Activated naive CD4-positive, alpha-beta T cell treated with anti-CD3 and anti-CD28 coated beads, Interleukin-2, amount 50 U/mL, for 16 hours (primary cell): ENCODE results near the gene LTBP1.
"Not testable (repeated sequence)": the region's sequence is repeated elsewhere in the genome, so short reads cannot be mapped to it uniquely, and the experiment has no call there.

Source experiments
- DNase-seq: peaks from one replicate; pipeline ENCODE4 v3.0.0-alpha.2; 2020

Gene LTBP1

DNA sequence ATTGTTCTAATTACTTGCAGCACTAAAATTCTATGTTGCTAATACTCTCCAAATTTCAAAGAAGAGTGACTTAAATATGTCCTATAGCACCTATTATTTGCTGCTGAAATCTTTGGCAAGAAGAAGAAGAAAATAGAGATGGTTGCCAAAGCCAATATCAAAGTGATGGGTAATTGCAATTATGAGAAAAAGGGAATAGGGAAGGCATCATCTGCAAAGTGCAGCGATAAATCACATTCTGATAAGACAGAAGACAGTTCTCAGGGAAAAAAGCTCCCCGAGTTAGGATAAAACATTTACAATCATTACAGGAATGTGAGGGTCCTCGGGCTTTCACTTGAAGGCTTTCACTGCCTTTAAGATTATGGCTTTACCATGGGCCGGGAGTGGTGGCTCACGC lies 457.6 kb downstream of the LTBP1 start:
- no peak for DNase-seq

- DNase-seq: no peak
Measured at GRCh38 chr2:33406622-33407021, 459.9 kb downstream of the LTBP1 start.

- no peak for DNase-seq
Measured at GRCh38 chr2:33408109-33408508, 461.4 kb downstream of the LTBP1 start.

- no peak for DNase-seq
Measured at GRCh38 chr2:33409417-33409955, 462.7 kb downstream of the LTBP1 start.

DNA sequence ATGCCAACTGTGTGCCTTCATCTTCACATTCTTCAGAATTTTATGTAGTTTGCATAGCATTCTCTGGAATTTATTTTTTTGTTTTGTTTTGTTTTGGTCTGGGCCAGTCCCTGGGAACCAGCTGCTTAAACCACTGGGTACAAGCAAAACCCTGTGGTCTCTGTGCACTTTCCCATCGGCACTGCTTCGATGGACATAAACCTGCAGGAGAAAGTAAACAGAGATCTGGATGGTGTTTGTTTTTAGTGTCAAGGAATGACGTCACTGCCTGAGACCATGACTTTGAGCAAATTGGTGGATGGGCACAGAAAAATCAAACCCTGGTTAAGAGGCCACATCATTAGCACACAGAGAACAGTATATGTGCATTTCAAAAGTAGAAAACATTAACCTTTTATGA lies 465.0 kb downstream of the LTBP1 start:
- DNase-seq: no peak

DNA sequence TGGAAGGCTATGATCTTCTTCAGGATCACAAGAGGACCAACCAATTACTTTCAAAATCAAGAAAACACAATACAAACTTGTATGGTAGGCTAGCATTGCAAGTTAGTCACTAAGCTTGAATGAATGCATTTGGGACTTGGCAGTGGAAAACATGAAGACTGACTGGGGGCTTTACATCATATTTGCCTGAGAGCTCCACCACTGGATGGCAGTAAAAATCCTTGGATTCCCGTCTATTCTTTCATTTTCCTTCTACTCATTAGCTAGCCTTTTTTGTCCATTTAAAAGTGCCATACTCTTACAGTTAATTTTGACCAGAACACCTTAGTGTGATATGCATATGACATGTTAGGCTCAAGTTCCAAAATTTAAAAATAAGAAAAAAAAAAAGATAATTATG lies 466.2 kb downstream of the LTBP1 start:
- no peak for DNase-seq

DNA sequence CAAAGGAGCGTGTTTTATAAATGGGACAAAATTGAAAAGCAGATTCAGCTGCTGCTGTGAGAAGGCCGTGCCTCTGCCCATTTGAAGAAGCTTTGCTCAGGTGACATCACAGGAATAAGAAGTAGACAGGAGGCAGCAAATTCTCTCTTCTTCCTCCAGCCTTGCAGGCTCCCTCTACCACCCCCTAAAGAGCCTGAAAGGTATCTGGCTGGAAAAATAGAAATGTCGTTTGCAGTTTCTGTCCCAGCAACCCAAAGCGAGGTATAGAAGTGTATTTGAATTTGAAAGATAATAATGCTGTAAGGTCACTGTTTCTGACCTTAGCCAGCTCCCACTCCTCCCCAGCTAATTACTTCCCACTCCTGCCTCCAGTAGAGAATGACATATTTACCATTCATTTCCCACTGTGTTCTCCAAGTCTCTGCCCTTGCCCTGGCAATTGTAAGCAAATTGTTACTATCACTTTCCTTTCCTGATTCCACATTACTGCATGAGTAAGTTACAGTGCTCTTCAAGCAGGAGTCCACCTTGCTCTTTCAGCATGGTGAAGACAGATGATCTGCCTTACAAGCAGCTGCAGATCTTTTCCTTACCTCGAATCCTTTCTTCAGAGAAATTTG lies 472.9 kb downstream of the LTBP1 start:
- DNase-seq: no peak

GRCh38 chr2:33420726-33421125 lies 474.0 kb downstream of the LTBP1 start:
- DNase-seq: no peak

GRCh38 chr2:33421820-33422219 lies 475.1 kb downstream of the LTBP1 start:
- DNase-seq: no peak

DNA sequence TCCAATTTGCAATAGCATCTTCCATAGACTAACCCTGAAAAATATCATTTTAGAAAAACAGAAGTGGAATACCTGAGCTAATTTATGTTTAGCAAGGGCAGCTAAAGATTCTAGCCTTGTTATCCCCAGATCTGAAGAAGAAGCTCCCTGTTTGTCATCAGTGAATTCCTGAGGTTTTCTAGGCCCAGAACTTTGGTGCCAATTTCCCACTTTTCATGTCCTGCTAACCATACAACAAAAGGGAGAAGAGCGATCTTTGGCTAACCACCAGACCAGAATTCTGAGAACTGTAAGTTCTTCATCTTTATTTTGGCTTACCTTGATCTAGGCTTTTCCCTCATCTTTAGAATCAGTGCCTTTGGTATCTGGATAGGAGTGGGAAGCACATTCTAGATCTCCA lies 478.4 kb downstream of the LTBP1 start:
- DNase-seq: no peak

- DNase-seq: no peak
Measured at GRCh38 chr2:33425586-33426031, 478.9 kb downstream of the LTBP1 start.

DNA sequence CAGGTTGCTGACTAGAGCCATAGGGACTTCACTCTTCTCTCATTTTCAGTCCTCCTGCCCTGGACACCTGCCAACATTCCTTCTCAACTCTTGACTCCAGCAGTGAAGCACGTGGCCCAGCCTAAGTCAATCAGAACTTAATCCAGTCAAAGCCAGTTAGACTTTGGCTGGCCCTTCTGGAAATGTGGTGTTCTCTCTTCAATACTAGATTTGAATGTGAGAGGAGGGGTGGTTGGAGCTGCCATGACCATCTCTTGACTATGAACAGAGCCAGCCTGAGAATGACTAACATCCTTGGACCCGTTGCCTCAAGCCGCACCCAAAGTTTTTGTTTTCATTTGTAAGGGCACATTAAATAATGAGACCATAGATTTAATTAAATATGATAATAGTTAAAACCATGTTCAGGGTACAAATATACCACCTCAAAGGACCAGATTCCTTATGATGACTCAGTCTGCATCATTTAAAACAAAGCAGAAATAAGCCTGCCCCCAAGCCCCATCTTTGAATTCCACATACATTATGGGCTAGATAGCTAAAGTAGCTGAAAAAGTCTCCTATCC lies 480.0 kb downstream of the LTBP1 start:
- DNase-seq: no peak

DNA sequence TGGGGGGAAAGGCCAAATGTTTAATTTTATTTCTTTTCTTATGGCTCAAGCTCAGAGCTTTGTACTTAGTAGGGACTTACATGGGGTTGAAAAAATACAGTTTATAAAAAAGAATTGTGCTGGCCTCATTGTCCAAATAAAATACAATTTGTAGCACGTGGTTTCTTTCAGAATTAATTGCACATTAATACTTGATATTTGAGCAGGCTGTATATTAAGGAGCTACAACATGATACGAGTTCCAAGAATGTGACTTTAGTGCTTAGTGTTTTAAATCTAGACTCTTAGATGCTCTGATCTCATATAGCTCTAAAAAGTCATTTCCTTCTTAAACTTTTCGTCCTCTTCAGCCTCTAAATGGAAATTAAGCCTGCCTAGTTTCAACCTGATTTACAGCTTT lies 483.3 kb downstream of the LTBP1 start:
- DNase-seq: no peak

- no peak for DNase-seq
Measured at GRCh38 chr2:33430856-33431255, 484.1 kb downstream of the LTBP1 start.

DNA sequence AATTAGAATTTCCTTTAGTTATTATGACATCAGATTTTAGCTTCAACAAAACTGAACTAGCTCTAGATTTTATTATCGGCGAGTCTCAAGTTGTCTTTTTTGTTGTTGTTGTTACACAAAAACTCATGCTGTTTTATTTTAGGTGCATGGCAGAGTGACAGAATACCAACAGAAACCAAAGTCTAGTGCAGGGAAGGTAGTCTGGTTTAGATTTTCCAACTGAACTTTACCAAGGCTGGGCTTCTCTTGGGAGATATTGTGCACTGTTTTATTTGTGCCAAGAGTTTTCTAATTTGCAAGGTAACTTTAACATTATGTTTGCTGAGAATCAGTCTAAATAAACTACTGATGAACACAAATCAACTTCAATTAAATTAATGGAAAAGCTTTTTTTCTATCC lies 486.1 kb downstream of the LTBP1 start:
- no peak for DNase-seq

GRCh38 chr2:33433279-33434235 lies 486.8 kb downstream of the LTBP1 start:
- DNase-seq: no peak

DNA sequence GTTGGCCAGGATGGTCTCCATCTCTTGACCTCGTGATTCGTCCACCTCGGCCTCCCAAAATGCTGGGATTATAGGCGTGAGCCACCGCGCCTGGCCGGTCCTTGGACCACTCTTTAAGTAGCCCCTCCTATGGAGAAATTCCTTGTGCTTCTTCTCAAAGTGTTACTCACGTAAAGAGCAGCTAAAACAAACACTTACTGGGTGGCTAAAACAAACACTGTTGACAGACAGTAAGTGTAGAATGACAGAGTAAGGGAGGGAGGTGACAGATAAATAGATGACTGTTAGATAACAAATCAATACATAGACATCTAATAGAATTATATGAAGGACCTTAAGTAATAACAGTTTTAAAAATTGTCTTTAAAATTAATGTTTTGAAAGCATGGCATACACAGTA lies 488.8 kb downstream of the LTBP1 start:
- no peak for DNase-seq

DNA sequence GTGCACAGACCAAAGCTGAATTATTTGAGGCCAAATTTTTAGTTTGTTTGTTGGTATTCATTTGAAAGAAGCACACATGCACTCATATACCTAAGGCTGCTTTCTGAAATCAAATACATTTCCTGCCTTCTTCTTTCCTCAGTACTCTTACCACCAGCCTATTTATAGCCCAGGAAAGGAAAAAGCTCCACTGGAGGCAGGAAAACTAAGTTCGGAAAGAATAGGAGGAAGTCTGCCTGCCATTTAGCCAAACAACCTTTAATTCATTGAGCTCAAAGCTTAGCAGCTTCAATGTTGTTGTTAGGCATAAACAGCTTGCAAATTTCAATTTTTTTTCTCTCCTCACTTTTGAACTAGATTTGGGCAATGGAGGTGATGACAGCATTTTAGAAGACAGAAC lies 489.3 kb downstream of the LTBP1 start:
- no peak for DNase-seq

DNA sequence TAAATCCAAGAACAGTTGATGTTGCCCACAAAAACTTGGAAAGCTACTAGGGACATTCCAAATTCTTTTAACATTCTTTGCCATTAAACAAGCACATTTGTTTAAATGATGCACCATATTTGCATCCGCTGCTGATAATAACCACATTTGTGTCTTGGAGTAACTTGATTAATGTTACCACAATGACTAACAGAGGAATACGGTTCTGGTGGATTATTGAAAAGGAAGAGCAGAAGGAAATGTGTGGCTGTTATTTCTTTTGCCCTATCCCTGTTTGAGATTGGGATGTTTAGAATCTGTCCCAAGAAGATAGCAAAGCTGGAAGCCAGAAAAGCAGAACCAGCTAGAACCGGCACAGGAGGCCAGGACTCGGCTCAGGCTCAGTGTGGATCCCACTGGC lies 490.5 kb downstream of the LTBP1 start:
- no peak for DNase-seq

GRCh38 chr2:33437815-33438214 lies 491.1 kb downstream of the LTBP1 start:
- no peak for DNase-seq

GRCh38 chr2:33441235-33441810 lies 494.6 kb downstream of the LTBP1 start:
- DNase-seq: no peak

DNA sequence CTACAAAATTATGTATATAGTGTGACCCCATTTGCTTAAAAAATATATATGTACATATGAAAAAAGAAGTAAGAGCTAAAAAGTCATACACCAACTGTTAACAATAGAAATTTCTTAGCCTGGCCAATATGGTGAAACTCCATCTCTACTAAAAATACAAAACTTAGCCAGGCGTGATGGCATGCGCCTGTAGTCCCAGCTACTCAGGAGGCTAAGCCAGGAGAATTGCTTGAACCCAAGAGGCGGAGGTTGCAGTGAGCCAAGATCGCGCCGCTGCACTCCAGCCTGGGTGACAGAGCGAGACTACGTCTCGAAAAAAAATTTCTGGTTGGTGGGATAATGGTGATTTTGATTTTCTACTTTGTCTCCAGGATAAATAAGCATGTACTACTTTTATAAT lies 495.3 kb downstream of the LTBP1 start:
- DNase-seq: not testable (repeated sequence)

DNA sequence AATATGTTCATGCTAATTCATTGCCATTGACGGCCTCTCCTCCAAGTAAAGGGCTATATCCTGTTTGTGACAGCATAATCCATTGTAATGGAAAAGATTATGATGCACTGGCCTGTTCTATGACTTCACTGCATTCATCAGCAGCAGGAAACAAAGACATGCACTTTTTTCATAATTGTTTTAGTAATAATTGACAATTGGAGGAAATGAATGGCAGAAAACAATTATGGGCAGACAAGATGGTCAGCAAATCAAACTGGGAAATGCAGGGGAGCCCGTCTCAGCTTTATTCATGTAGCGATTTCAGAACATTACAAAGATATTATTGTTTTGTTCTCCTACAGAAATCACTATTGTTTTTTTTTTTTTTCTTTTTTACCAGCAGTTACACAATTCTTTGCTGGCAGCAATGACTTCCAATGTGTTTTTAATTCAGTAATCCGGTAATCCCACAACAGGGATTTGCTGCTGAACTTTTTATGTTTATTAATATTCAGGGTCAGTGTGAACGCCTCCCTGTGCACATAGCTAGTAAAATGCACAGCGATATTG lies 495.9 kb downstream of the LTBP1 start:
- DNase-seq: no peak
